ENCODE measurements around the gene CDC42BPG. TPM values are rescaled to one million over a fixed set of nuclear protein-coding genes. Genes with fewer than 3 reads are reported as not detected.

Gene CDC42BPG
- polyA plus RNA-seq, 4 donors, result 8.3 to 36.5 (median 19.5) TPM

GRCh38 chr11:64870893-64871466, 26.5 kb upstream of the CDC42BPG start:
- H3K27me3 ChIP-seq (ENCODE audit: control insufficient read depth in 3 of 3, insufficient read depth in 3 of 3, low read length in 3 of 3), result no peaks in the 10 kb centered on the region
- FAIRE-seq (no peak), DNase-seq (peak in 1 of 2 donors; percentile 64)
- peaks cover 18 to 77% (median 35%) of the 10 kb centered on the region in 3 donors for H3K4me1 ChIP-seq (ENCODE audit: control insufficient read depth in 3 of 3, insufficient read depth in 2 of 3, low read depth in 1 of 3, low read length in 2 of 3)
- no peaks in the 10 kb centered on the region for H3K9me3 ChIP-seq (ENCODE audit: control insufficient read depth in 2 of 2, insufficient read depth in 1 of 2, low read depth in 1 of 2, low read length in 1 of 2)
- WGBS, 3 donors, result 17 to 45% (median 30%) methylated on average over 19 to 20 of the region's 20 CpGs
- peak overlapping the region in 2 of 3 donors; percentile 37 to 38 for H3K4me3 ChIP-seq (ENCODE audit: low read depth in 1 of 3, low read length in 3 of 3)
- peak overlapping the region; percentile 64 to 85 (median 79) for H3K27ac ChIP-seq (ENCODE audit: low read depth in 1 of 3, low read length in 2 of 3)
- H3K36me3 ChIP-seq (ENCODE audit: control insufficient read depth in 3 of 3, insufficient read depth in 2 of 3, low read depth in 1 of 3, low read length in 3 of 3), result peaks cover 0 to 96% (median 2%) of the 10 kb centered on the region in 3 donors

GRCh38 chr11:64870176-64870892, 25.9 kb upstream of the CDC42BPG start:
- H3K27ac ChIP-seq (ENCODE audit: low read depth in 1 of 3, low read length in 2 of 3), result peak overlapping the region; percentile 64 to 85 (median 79)
- no peaks in the 10 kb centered on the region for H3K9me3 ChIP-seq (ENCODE audit: control insufficient read depth in 2 of 2, insufficient read depth in 1 of 2, low read depth in 1 of 2, low read length in 1 of 2)
- 39 to 45% (median 39%) methylated on average over 18 to 19 of the region's 19 CpGs for WGBS, 3 donors
- no peak for FAIRE-seq
- peak in 1 of 2 donors; percentile 80 for DNase-seq
- H3K4me3 ChIP-seq (ENCODE audit: low read depth in 1 of 3, low read length in 3 of 3), result peak overlapping the region in 2 of 3 donors; percentile 37 to 38
- H3K36me3 ChIP-seq (ENCODE audit: control insufficient read depth in 3 of 3, insufficient read depth in 2 of 3, low read depth in 1 of 3, low read length in 3 of 3), result peaks cover 0 to 92% (median 2%) of the 10 kb centered on the region in 3 donors
- H3K4me1 ChIP-seq (ENCODE audit: control insufficient read depth in 3 of 3, insufficient read depth in 2 of 3, low read depth in 1 of 3, low read length in 2 of 3), result peaks cover 19 to 73% (median 35%) of the 10 kb centered on the region in 3 donors
- H3K27me3 ChIP-seq (ENCODE audit: control insufficient read depth in 3 of 3, insufficient read depth in 3 of 3, low read length in 3 of 3), result no peaks in the 10 kb centered on the region

GRCh38 chr11:64869571-64870175, 25.2 kb upstream of the CDC42BPG start:
- WGBS, 3 donors, result 57 to 72% (median 62%) methylated on average over 7 to 9 of the region's 9 CpGs
- DNase-seq (no peak), FAIRE-seq (no peak)
- H3K4me3 ChIP-seq (ENCODE audit: low read depth in 1 of 3, low read length in 3 of 3), result peak overlapping the region in 2 of 3 donors; percentile 4 to 37
- no peaks in the 10 kb centered on the region for H3K27me3 ChIP-seq (ENCODE audit: control insufficient read depth in 3 of 3, insufficient read depth in 3 of 3, low read length in 3 of 3)
- H3K4me1 ChIP-seq (ENCODE audit: control insufficient read depth in 3 of 3, insufficient read depth in 2 of 3, low read depth in 1 of 3, low read length in 2 of 3), result peaks cover 20 to 75% (median 42%) of the 10 kb centered on the region in 3 donors
- peak overlapping the region; percentile 64 to 85 (median 79) for H3K27ac ChIP-seq (ENCODE audit: low read depth in 1 of 3, low read length in 2 of 3)
- H3K36me3 ChIP-seq (ENCODE audit: control insufficient read depth in 3 of 3, insufficient read depth in 2 of 3, low read depth in 1 of 3, low read length in 3 of 3), result peaks cover 0 to 92% (median 2%) of the 10 kb centered on the region in 3 donors
- no peaks in the 10 kb centered on the region for H3K9me3 ChIP-seq (ENCODE audit: control insufficient read depth in 2 of 2, insufficient read depth in 1 of 2, low read depth in 1 of 2, low read length in 1 of 2)

GRCh38 chr11:64868904-64869570, 24.6 kb upstream of the CDC42BPG start:
- Histone ChIP-seq H3K4me3 (ENCODE audit: low read depth in 1 of 3, low read length in 3 of 3) (peak overlapping the region in 1 of 3 donors; percentile 4), H3K27ac (ENCODE audit: low read depth in 1 of 3, low read length in 2 of 3) (peak overlapping the region; percentile 64 to 85 (median 79)), H3K27me3 (ENCODE audit: control insufficient read depth in 3 of 3, insufficient read depth in 3 of 3, low read length in 3 of 3) (no peaks in the 10 kb centered on the region), H3K4me1 (ENCODE audit: control insufficient read depth in 3 of 3, insufficient read depth in 2 of 3, low read depth in 1 of 3, low read length in 2 of 3) (peaks cover 20 to 76% (median 43%) of the 10 kb centered on the region in 3 donors), H3K36me3 (ENCODE audit: control insufficient read depth in 3 of 3, insufficient read depth in 2 of 3, low read depth in 1 of 3, low read length in 3 of 3) (peaks cover 0 to 88% (median 2%) of the 10 kb centered on the region in 3 donors), H3K9me3 (ENCODE audit: control insufficient read depth in 2 of 2, insufficient read depth in 1 of 2, low read depth in 1 of 2, low read length in 1 of 2) (no peaks in the 10 kb centered on the region)
- FAIRE-seq (no peak), DNase-seq (no peak)
- WGBS, 3 donors, result 55 to 75% (median 62%) methylated on average over 18 to 21 of the region's 21 CpGs

- WGBS, 3 donors, result 76 to 82% (median 80%) methylated on average over 28 of the region's 28 CpGs
- no peak for FAIRE-seq
- peaks cover 0 to 89% (median 2%) of the 10 kb centered on the region in 3 donors for H3K36me3 ChIP-seq (ENCODE audit: control insufficient read depth in 3 of 3, insufficient read depth in 2 of 3, low read depth in 1 of 3, low read length in 3 of 3)
- no peaks in the 10 kb centered on the region for H3K27me3 ChIP-seq (ENCODE audit: control insufficient read depth in 3 of 3, insufficient read depth in 3 of 3, low read length in 3 of 3)
- peak overlapping the region; percentile 33 to 85 (median 79) for H3K27ac ChIP-seq (ENCODE audit: low read depth in 1 of 3, low read length in 2 of 3)
- peaks cover 24 to 80% (median 46%) of the 10 kb centered on the region in 3 donors for H3K4me1 ChIP-seq (ENCODE audit: control insufficient read depth in 3 of 3, insufficient read depth in 2 of 3, low read depth in 1 of 3, low read length in 2 of 3)
- no peak for DNase-seq
- H3K9me3 ChIP-seq (ENCODE audit: control insufficient read depth in 2 of 2, insufficient read depth in 1 of 2, low read depth in 1 of 2, low read length in 1 of 2), result no peaks in the 10 kb centered on the region
- no peak overlapping the region for H3K4me3 ChIP-seq (ENCODE audit: low read depth in 1 of 3, low read length in 3 of 3)
Observed at GRCh38 chr11:64867748-64868462, 23.5 kb upstream of the CDC42BPG start.

GRCh38 chr11:64866173-64866491, 21.7 kb upstream of the CDC42BPG start:
- peaks cover 0 to 88% (median 1%) of the 10 kb centered on the region in 3 donors for H3K36me3 ChIP-seq (ENCODE audit: control insufficient read depth in 3 of 3, insufficient read depth in 2 of 3, low read depth in 1 of 3, low read length in 3 of 3)
- 87 to 95% (median 94%) methylated on average over 4 of the region's 4 CpGs for WGBS, 3 donors
- H3K27ac ChIP-seq (ENCODE audit: low read depth in 1 of 3, low read length in 2 of 3), result peak overlapping the region in 2 of 3 donors; percentile 32 to 56
- H3K9me3 ChIP-seq (ENCODE audit: control insufficient read depth in 2 of 2, insufficient read depth in 1 of 2, low read depth in 1 of 2, low read length in 1 of 2), result no peaks in the 10 kb centered on the region
- H3K4me1 ChIP-seq (ENCODE audit: control insufficient read depth in 3 of 3, insufficient read depth in 2 of 3, low read depth in 1 of 3, low read length in 2 of 3), result peaks cover 16 to 74% (median 50%) of the 10 kb centered on the region in 3 donors
- DNase-seq (no peak), FAIRE-seq (no peak)
- no peak overlapping the region for H3K4me3 ChIP-seq (ENCODE audit: low read depth in 1 of 3, low read length in 3 of 3)
- no peaks in the 10 kb centered on the region for H3K27me3 ChIP-seq (ENCODE audit: control insufficient read depth in 3 of 3, insufficient read depth in 3 of 3, low read length in 3 of 3)

- DNase-seq (no peak), FAIRE-seq (no peak)
- H3K9me3 ChIP-seq (ENCODE audit: control insufficient read depth in 2 of 2, insufficient read depth in 1 of 2, low read depth in 1 of 2, low read length in 1 of 2), result no peaks in the 10 kb centered on the region
- H3K4me1 ChIP-seq (ENCODE audit: control insufficient read depth in 3 of 3, insufficient read depth in 2 of 3, low read depth in 1 of 3, low read length in 2 of 3), result peaks cover 16 to 68% (median 44%) of the 10 kb centered on the region in 3 donors
- H3K36me3 ChIP-seq (ENCODE audit: control insufficient read depth in 3 of 3, insufficient read depth in 2 of 3, low read depth in 1 of 3, low read length in 3 of 3), result peaks cover 0 to 86% (median 0%) of the 10 kb centered on the region in 3 donors
- H3K27me3 ChIP-seq (ENCODE audit: control insufficient read depth in 3 of 3, insufficient read depth in 3 of 3, low read length in 3 of 3), result no peaks in the 10 kb centered on the region
- peak overlapping the region; percentile 70 to 95 (median 85) for H3K27ac ChIP-seq (ENCODE audit: low read depth in 1 of 3, low read length in 2 of 3)
- H3K4me3 ChIP-seq (ENCODE audit: low read depth in 1 of 3, low read length in 3 of 3), result peak overlapping the region in 1 of 3 donors; percentile 9
- 62 to 80% (median 66%) methylated on average over 15 of the region's 15 CpGs for WGBS, 3 donors
Observed at GRCh38 chr11:64865286-64866172, 21.1 kb upstream of the CDC42BPG start.
